Ovary (tissue), 3 donors: ENCODE results near the gene NDUFS8.

Experiments used
- CTCF ChIP-seq, 3 donors: fragments of 450-650 bp in 2 of 3; fragments of 200-600 bp in 1 of 3; IDR thresholded peaks; one replicate each; pipeline versions ENCODE4 v1.5.1 to v1.8.0; 2016 to 2022; ENCODE audit warnings: antibody characterized with exemption in 3 of 3, mild to moderate bottlenecking in 1 of 3
- EP300 ChIP-seq: sonication (generic); formaldehyde crosslinking; IDR thresholded peaks from one replicate; pipeline ENCODE4 v1.6.1; 2017; ENCODE audit warnings: antibody characterized with exemption
- POLR2A ChIP-seq: fragments of 450-650 bp; IDR thresholded peaks from one replicate; pipeline ENCODE4 v1.6.1; 2017; ENCODE audit warnings: antibody characterized with exemption, mild to moderate bottlenecking, moderate library complexity
- donor health status: DM: no; HTN: no; CAD: no.

- TF ChIP-seq CTCF (IDR thresholded peaks at IDR 0.05) = no peak
- no peak for TF ChIP-seq EP300
- TF ChIP-seq POLR2A = no peak
Observed at GRCh38 chr11:68053117-68053516, 22.6 kb downstream of the NDUFS8 start.
